Activated CD8-positive, alpha-beta T cell treated with anti-CD3 and anti-CD28 coated beads, Interleukin-2, amount 10 ng/mL, durations not matched to agents 7 days and 5 days (primary cell): ENCODE results near the gene TECPR2. TPM values are rescaled to one million over a fixed set of nuclear protein-coding genes. Genes with fewer than 3 reads are reported as not detected.

Experiments
- ATAC-seq: fragments of 150-1000 bp; cut with Tn5 transposase; one replicate; pipeline ENCODE4 v1.10.0; 2021; ENCODE audit warnings: moderate library complexity
- CTCF ChIA-PET: fragments of 350-600 bp; sonication (Branson Sonifier 250); formaldehyde crosslinking; loops from one replicate; lab custom pipeline; 2021; ENCODE audit warnings: antibody characterized with exemption; lab: Charles Lee
- POLR2A ChIA-PET: fragments of 350-600 bp; sonication (Branson Sonifier 250); formaldehyde crosslinking; loops from one replicate; lab custom pipeline; 2021; ENCODE audit warnings: antibody characterized with exemption; lab: Charles Lee
- DNase-seq: peaks from one replicate; pipeline ENCODE4 v3.0.0-alpha.2; 2020
- H3K27ac Mint-ChIP-seq: one replicate; pipeline ENCODE4 v1.8.0; 2021; ENCODE audit warnings: mild to moderate bottlenecking, mixed read lengths
- H3K27me3 Mint-ChIP-seq: one replicate; pipeline ENCODE4 v1.8.0; 2021; ENCODE audit warnings: low read depth, mixed read lengths
- H3K36me3 Mint-ChIP-seq: one replicate; pipeline ENCODE4 v1.8.0; 2021; ENCODE audit warnings: low read depth, mixed read lengths
- H3K4me1 Mint-ChIP-seq: one replicate; pipeline ENCODE4 v1.8.0; 2021; ENCODE audit warnings: low read depth, mixed read lengths
- H3K4me3 Mint-ChIP-seq: one replicate; pipeline ENCODE4 v1.8.0; 2021; ENCODE audit warnings: mild to moderate bottlenecking, mixed read lengths
- H3K9me3 Mint-ChIP-seq: one replicate; pipeline ENCODE4 v1.8.0; 2022; ENCODE audit warnings: mixed read lengths; ENCODE audit not compliant: insufficient read depth
- total RNA-seq, 2 experiments: library from RNA; stranded (reverse); gene quantifications; one replicate each; pipeline ENCODE4 v1.2.3, GENCODE V29; 2021

Gene TECPR2
- total RNA-seq, 2 experiments from 2014 or later = 8.0 to 9.4 TPM

DNA sequence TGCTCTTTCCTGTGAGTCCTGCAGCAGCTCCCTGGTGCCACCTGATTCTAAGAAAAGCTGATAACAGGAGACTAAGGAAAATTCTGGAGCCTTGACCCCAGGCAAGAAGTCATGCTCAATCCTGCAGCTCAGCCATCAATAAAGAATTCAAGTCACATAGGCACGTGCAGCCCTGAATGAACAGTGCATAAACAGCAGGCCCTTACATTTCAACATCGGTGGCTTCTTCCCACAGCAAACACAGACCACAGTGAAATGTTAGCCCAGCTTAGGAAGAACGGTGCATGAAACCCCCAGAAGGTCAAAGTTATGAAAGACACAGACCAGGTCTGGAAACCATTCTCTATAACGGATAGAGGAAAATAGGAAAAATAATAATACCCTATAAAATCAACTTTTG lies 10.5 kb upstream of the TECPR2 start:
- Mint-ChIP-seq H3K27me3 (no peaks in the 10 kb centered on the region), H3K4me1 (no peaks in the 10 kb centered on the region), H3K27ac (no peak overlapping the region), H3K36me3 (peaks cover 46% of the 10 kb centered on the region), H3K4me3 (no peak overlapping the region), H3K9me3 (no peaks in the 10 kb centered on the region)
- CTCF ChIA-PET = no interaction called here
- ATAC-seq (no peak), DNase-seq (no peak)
- POLR2A ChIA-PET = interaction anchor here (1.5 kb wide), 1 partner anchor 10 kb away, joined by 7 read pairs; the partner anchor contains the start of genes CINP and TECPR2

GRCh38 chr14:102353126-102353619 lies 9.6 kb upstream of the TECPR2 start:
- DNase-seq = no peak
- Mint-ChIP-seq H3K4me3 (no peak overlapping the region), H3K9me3 (no peaks in the 10 kb centered on the region), H3K4me1 (no peaks in the 10 kb centered on the region), H3K36me3 (peaks cover 48% of the 10 kb centered on the region), H3K27me3 (no peaks in the 10 kb centered on the region), H3K27ac (no peak overlapping the region)
- POLR2A ChIA-PET = no interaction called here
- CTCF ChIA-PET = no interaction called here
- ATAC-seq = no peak

DNA sequence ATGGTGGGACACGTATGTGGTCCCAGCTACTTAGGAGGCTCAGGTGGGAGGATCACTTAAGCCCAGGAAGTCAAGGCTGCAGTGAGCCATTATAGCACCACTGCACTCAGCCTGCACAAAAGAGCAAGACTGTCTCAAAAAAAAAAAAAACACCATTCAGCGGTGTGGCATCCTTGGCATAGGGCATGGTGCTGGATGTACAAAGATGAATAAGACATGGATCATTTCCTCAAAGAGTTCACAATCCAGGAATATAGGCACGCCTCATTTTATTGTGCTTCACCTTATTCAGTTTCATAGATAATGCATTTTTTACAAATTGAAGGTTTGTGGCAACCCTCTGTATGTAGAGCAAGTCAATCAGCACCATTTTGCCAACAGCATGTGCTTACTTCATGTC lies 6.5 kb upstream of the TECPR2 start:
- POLR2A ChIA-PET = interaction anchor here (0.6 kb wide), 1 partner anchor 338 kb away, joined by 3 read pairs; no protein-coding TSS in a partner anchor
- no peaks in the 10 kb centered on the region for H3K9me3 Mint-ChIP-seq
- DNase-seq (no peak), ATAC-seq (no peak)
- no peaks in the 10 kb centered on the region for H3K27me3 Mint-ChIP-seq
- H3K4me1 Mint-ChIP-seq = peaks cover 12% of the 10 kb centered on the region
- CTCF ChIA-PET = interaction anchor here (0.9 to 1.1 kb wide), 2 partner anchors 13 to 82 kb away, joined by 3 read pairs; no protein-coding TSS in a partner anchor
- H3K36me3 Mint-ChIP-seq = peaks cover 35% of the 10 kb centered on the region
- H3K4me3 Mint-ChIP-seq = no peak overlapping the region
- H3K27ac Mint-ChIP-seq = no peak overlapping the region

GRCh38 chr14:102359341-102359740 lies 3.4 kb upstream of the TECPR2 start:
- H3K27me3 Mint-ChIP-seq = no peaks in the 10 kb centered on the region

GRCh38 chr14:102360388-102360787 lies 2.4 kb upstream of the TECPR2 start:
- no peak for ATAC-seq
- Mint-ChIP-seq H3K27me3 (no peaks in the 10 kb centered on the region), H3K4me1 (peaks cover 26% of the 10 kb centered on the region), H3K9me3 (no peaks in the 10 kb centered on the region), H3K4me3 (no peak overlapping the region), H3K27ac (no peak overlapping the region), H3K36me3 (peaks cover 20% of the 10 kb centered on the region)
- ChIA-PET CTCF (no interaction called here), POLR2A (no interaction called here)
- no peak for DNase-seq

More at GRCh38 chr14:102359341-102359740, 3.4 kb upstream of the TECPR2 start:
- H3K36me3 Mint-ChIP-seq = peaks cover 21% of the 10 kb centered on the region
- ChIA-PET POLR2A (no interaction called here), CTCF (no interaction called here)
- H3K4me3 Mint-ChIP-seq = no peak overlapping the region
- H3K9me3 Mint-ChIP-seq = no peaks in the 10 kb centered on the region
- ATAC-seq (no peak), DNase-seq (no peak)
- no peak overlapping the region for H3K27ac Mint-ChIP-seq
- peaks cover 26% of the 10 kb centered on the region for H3K4me1 Mint-ChIP-seq

GRCh38 chr14:102362084-102362483 lies 657 bp upstream of the TECPR2 start:
- H3K27ac Mint-ChIP-seq = peak overlapping the region; percentile 94
- POLR2A ChIA-PET = interaction anchor here (0.6 to 2.5 kb wide), 6 partner anchors 10 to 414 kb away, joined by 3 to 19 read pairs (median 4); partner anchors contain the start of gene ZNF839

DNA sequence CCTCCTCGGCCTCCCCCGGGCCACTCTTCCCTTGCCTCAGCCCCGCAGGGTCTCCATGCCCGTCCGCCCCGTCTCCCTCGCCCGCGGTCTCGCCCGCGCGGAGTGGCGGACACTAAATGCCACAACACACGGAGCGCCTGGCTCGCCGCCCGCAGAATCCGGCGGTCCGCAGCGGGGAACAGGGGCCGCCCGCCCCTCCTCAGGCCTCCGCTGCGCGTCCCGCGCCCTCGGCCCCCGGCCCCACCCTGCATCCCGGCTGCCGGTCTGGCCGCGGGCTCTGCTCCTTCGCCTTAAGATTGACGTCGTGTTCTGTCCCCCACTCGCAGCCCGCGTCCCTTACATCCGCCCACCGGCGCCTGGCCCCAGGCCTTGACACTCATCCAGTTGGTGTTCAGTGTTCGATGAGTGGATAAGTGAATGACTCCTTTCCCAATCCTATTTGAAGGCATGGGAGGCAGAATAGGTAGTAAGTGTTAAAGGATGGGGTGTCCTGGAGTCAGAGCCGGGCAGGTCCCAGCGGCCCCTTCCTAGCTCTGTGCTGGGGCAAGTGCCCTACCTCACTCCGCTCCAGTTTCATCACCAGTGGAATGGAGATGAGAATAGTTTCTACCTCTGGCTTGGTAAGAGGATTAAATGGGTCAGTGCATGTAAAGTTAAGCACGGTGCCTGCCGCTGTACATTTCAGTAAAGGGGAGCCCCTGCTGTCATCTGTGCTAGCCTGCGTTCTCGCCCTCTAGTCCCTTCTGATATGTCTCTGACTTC lies 622 bp downstream of the TECPR2 start:
- ATAC-seq = peak; percentile 50
- POLR2A ChIA-PET = interaction anchor here (1.1 to 2.5 kb wide), 3 partner anchors 29 to 415 kb away, joined by 3 to 19 read pairs (median 3); partner anchors contain the start of gene ZNF839
- H3K9me3 Mint-ChIP-seq = no peaks in the 10 kb centered on the region

More at GRCh38 chr14:102362084-102362483, 657 bp upstream of the TECPR2 start:
- ATAC-seq (peak; percentile 27), DNase-seq (peak; percentile 35)
- peaks cover 12% of the 10 kb centered on the region for H3K36me3 Mint-ChIP-seq
- H3K27me3 Mint-ChIP-seq = no peaks in the 10 kb centered on the region
- H3K4me1 Mint-ChIP-seq = peaks cover 29% of the 10 kb centered on the region
- CTCF ChIA-PET = interaction anchor here (1.2 to 1.3 kb wide), 2 partner anchors 43 to 48 kb away, joined by 3 read pairs; partner anchors contain the start of gene ZNF839
- no peaks in the 10 kb centered on the region for H3K9me3 Mint-ChIP-seq
- peak overlapping the region; percentile 93 for H3K4me3 Mint-ChIP-seq

GRCh38 chr14:102370305-102370809 lies 7.6 kb downstream of the TECPR2 start:
- no peaks in the 10 kb centered on the region for H3K27me3 Mint-ChIP-seq
- POLR2A ChIA-PET = no interaction called here
- DNase-seq (no peak), ATAC-seq (no peak)
- H3K9me3 Mint-ChIP-seq = no peaks in the 10 kb centered on the region
- H3K4me3 Mint-ChIP-seq = no peak overlapping the region
- H3K27ac Mint-ChIP-seq = peak overlapping the region; percentile 55
- H3K36me3 Mint-ChIP-seq = no peaks in the 10 kb centered on the region
- peaks cover 21% of the 10 kb centered on the region for H3K4me1 Mint-ChIP-seq
- CTCF ChIA-PET = interaction anchor here (0.8 kb wide), 1 partner anchor 56 kb away, joined by 3 read pairs; no protein-coding TSS in a partner anchor

More for the DNA sequence above, 622 bp downstream of the TECPR2 start:
- Mint-ChIP-seq H3K4me1 (peaks cover 41% of the 10 kb centered on the region), H3K27me3 (no peaks in the 10 kb centered on the region), H3K27ac (peak overlapping the region; percentile 88), H3K36me3 (peaks cover under 1% of the 10 kb centered on the region), H3K4me3 (peak overlapping the region; percentile 93)
- DNase-seq = peak; percentile 48
- CTCF ChIA-PET = interaction anchor here (0.8 to 1.2 kb wide), 2 partner anchors 45 to 49 kb away, joined by 3 read pairs; no protein-coding TSS in a partner anchor

- CTCF ChIA-PET = interaction anchor here (0.8 kb wide), 1 partner anchor 57 kb away, joined by 3 read pairs; no protein-coding TSS in a partner anchor
- no peaks in the 10 kb centered on the region for H3K36me3 Mint-ChIP-seq
- ATAC-seq = no peak
Observed at GRCh38 chr14:102371361-102371760, 8.6 kb downstream of the TECPR2 start.

GRCh38 chr14:102373110-102373509 lies 10.4 kb downstream of the TECPR2 start:
- CTCF ChIA-PET = no interaction called here
- POLR2A ChIA-PET = no interaction called here
- Mint-ChIP-seq H3K9me3 (no peaks in the 10 kb centered on the region), H3K4me1 (peaks cover 21% of the 10 kb centered on the region), H3K27me3 (no peaks in the 10 kb centered on the region), H3K27ac (no peak overlapping the region), H3K36me3 (no peaks in the 10 kb centered on the region), H3K4me3 (no peak overlapping the region)
- ATAC-seq (no peak), DNase-seq (no peak)

More at GRCh38 chr14:102371361-102371760, 8.6 kb downstream of the TECPR2 start:
- no peaks in the 10 kb centered on the region for H3K9me3 Mint-ChIP-seq
- H3K4me1 Mint-ChIP-seq = peaks cover 24% of the 10 kb centered on the region
- no peak for DNase-seq
- H3K27ac Mint-ChIP-seq = no peak overlapping the region
- POLR2A ChIA-PET = no interaction called here
- H3K4me3 Mint-ChIP-seq = no peak overlapping the region
- no peaks in the 10 kb centered on the region for H3K27me3 Mint-ChIP-seq

- no peak overlapping the region for H3K4me3 Mint-ChIP-seq
- no peak overlapping the region for H3K27ac Mint-ChIP-seq
- no peak for ATAC-seq
- CTCF ChIA-PET = no interaction called here
- H3K36me3 Mint-ChIP-seq = peaks cover 2% of the 10 kb centered on the region
- POLR2A ChIA-PET = no interaction called here
- H3K4me1 Mint-ChIP-seq = peaks cover 15% of the 10 kb centered on the region
- no peak for DNase-seq
- no peaks in the 10 kb centered on the region for H3K27me3 Mint-ChIP-seq
- H3K9me3 Mint-ChIP-seq = no peaks in the 10 kb centered on the region
Observed at GRCh38 chr14:102374264-102374663, 11.5 kb downstream of the TECPR2 start.
